Activated CD8-positive, alpha-beta memory T cell treated with anti-CD3 and anti-CD28 coated beads for 48 hours (primary cell): ENCODE data around the gene DLG2.
"Not testable (repeated sequence)": the region's sequence is repeated elsewhere in the genome, so short reads cannot be mapped to it uniquely, and the experiment has no call there.

Source experiments
- DNase-seq, 3 experiments: peaks; one replicate each; pipeline ENCODE4 v3.0.0-alpha.2; 2020; ENCODE audit warnings: low read depth in 2 of 3, low spot score in 2 of 3

The DLG2 gene

DNA sequence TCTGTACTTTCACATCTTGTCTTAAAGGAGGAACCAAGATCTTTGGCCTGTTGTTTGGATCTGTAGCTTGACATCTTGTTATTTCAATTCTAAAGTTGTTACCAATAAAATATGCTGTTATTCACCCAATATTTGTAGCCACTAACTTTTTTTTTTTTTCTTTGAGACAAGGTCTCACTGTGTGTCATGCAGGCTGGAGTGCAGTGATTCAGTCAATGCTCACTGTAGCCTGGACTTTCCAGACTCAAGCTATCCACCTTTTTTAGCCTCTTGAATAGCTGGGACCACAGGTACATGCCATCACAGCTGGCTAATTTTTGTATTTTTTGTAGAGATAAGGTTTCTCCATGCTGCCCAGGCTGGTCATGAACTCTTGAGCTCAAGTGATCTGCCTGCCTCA lies 769.4 kb downstream of the DLG2 start:
- no peak for DNase-seq

GRCh38 chr11:84855508-84856245 lies 771.5 kb downstream of the DLG2 start:
- DNase-seq: no peak

DNA sequence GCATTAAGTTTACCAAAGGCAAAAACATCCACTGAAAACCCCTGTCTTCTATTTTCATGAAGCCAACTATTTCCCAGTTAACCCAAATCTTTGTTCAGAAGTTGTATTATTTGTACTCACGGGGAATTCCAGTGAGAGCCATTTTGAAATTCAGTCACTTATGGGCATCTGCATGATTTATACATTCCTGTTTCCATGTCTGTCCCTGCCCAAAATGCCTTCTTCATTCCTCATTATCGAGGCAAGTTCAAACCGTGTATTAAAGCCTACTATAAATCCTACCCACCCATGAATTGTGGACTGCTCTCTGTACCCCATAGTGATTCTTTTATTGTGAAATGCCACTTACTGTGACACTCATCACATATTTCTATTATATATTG lies 772.7 kb downstream of the DLG2 start:
- DNase-seq: no peak

DNA sequence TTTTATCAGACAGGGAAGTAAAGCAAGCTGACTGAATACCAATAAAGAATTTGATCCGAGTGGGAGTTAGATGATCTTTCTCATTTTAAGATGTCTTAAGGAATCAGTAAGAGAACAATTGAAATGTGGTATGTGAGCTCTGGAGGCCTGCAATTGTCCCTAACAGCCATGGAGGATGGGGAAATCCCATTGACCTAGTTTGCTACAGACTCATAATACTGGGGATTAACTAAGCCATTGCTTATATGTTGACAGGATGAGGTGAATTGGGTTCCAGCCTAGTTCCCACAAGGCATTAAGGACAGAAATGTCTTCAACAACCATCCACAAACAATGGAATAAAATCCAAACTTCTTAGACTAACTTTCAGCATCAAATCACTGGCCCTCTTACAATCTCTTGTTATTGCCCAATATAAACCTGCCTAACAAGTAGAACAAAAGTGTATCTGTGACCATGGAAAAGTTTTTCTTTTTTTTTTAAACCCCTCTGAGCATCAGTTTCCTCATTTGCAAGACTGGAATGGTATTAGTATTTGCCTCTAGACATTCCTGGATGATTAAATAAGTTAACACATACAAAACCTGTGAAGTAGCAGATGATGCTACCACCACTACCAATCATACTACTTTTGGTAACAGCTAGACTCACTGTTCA lies 773.2 kb downstream of the DLG2 start:
- no peak for DNase-seq

GRCh38 chr11:84847842-84848241 lies 779.3 kb downstream of the DLG2 start:
- no peak for DNase-seq

- DNase-seq: not testable (repeated sequence)
Measured at GRCh38 chr11:84840201-84840600, 786.9 kb downstream of the DLG2 start.

- no peak for DNase-seq
Measured at GRCh38 chr11:84837402-84838069, 789.6 kb downstream of the DLG2 start.

DNA sequence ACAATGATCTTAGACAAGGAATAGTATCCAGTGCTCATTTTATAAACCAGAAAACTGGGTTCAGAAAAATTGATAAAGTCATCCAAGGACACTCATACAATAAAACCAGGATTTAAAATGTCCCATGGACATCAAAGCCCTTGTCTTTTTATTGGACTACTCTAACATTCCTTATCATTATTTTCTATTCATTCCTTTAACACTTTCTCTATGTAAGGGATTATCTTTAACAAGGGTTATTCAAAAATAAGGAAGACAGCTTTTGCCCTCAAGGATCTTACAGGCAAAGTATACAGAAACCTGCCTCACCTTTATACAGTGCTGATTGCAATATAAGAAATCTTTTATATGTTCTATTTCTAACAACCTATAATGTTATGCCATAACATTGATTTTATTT lies 790.8 kb downstream of the DLG2 start:
- DNase-seq: no peak

- DNase-seq: no peak
Measured at GRCh38 chr11:84833488-84834088, 793.6 kb downstream of the DLG2 start.

DNA sequence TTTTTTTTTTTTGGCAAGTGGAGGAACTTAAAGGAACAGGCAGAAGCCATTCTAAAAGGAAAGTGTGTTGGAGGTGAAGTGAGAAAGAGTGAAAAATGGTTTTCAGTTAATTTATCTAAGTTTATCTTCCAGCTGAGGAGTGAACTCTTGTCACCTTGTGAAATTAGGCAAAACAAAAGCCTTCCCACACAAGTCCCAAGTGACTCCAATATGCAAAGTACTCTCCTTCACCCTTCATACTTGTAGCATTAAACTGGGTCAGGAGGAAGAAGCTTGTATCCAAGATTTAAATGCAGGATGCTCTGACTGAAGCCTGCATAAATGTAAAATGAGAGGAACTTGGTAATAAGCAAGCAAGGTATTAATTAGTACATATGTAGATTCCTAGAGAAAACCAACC lies 796.8 kb downstream of the DLG2 start:
- DNase-seq: no peak

DNA sequence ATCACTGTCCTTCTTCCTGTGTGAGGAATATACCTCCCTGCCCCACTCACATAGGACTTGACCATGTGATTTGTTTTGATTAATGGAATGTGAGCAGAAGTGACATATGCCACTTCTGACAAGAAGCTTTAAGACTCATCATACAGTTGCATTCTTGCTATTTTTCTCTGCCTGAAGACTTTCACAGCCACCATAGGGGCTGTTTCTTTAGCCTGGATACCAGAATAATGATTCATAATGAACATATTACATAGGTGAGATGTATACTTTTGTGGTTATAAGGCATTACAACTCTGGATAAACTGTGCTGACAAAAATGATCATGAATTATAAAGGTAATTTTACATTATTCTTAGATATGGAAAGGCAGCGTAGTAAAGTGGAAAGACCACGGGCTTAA lies 798.0 kb downstream of the DLG2 start:
- DNase-seq: no peak

GRCh38 chr11:84828616-84829015 lies 798.5 kb downstream of the DLG2 start:
- DNase-seq: no peak

GRCh38 chr11:84825106-84825660 lies 802.0 kb downstream of the DLG2 start:
- DNase-seq: no peak

DNA sequence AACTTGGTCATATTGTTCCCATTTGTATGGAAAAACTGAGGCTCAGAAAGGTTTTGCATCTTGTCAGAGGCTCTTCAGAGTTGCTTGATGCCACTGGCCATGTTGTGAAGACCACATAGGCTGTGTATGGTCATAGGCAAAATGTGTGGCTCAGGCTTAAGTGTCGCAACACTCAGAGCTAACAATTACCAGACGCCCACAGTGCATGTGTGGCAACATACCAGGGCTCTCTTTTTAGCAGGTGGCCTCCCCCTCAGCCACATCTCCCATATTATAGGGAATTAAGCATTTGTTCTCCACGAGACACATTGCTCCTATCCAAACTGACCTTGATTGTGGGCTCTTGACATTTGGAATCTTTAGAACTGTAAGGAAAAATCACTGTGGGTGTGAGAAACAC lies 802.5 kb downstream of the DLG2 start:
- no peak for DNase-seq

- no peak for DNase-seq
Measured at GRCh38 chr11:84819537-84819936, 807.6 kb downstream of the DLG2 start.

DNA sequence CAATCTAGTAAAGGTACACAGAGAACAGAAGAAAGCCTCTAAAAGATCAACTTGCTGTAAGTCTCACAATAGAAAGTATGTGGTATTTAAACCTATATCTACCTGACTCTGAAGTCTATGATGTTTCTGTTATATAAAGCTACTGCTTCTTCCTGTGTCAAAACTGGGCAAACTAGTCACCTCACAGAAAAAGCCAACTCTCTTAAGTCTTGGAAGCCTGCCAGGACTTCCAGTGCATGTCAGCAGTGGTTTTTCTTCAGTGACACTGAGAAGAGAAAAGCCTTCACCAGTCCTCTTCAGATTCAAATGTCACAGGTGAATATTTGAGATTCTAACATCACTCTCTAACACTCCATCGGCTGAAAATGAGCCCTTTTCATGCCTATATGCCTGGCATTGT lies 808.0 kb downstream of the DLG2 start:
- DNase-seq: no peak

DNA sequence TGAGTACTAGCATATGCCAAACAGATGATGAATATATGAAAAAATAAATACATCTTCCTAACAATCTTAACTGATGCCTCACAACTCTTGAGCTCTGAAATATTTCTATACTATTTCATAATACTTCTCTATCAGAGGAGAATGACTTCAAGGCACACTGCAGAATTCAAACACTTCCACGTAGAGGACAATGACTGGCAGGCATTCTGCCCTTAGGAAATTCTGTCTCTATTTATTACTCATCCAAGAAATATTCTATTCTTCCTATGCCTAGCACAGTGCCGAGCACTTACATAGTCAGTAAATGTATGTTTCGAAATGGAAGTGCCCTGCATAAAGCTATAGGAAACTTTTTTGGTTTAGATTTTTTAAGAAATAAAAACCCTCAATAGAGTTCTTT lies 809.1 kb downstream of the DLG2 start:
- no peak for DNase-seq

DNA sequence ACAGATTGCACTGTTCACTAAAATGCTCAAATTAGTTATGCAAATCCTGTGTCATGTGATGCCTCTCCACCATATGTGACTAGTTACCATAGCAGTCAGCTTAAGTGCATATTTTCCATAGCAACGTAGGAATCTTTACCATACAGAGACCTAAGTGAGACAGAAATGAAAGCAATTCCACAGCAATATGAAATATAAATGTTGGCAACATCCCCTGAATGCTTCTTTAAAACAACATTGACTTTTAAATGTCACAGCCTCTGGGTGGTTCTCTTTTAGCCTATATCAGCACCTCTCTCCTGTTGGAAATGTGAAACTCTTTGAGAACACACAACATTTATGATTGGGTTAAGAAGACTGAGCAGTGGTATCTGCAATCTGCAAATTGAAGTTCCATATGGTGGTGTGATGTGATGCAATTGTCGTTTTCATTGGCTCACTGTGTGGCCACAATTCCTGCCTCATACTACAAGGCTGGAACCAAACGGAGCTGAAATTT lies 814.6 kb downstream of the DLG2 start:
- no peak for DNase-seq

- DNase-seq: no peak
Measured at GRCh38 chr11:84806354-84806753, 820.8 kb downstream of the DLG2 start.

- no peak for DNase-seq
Measured at GRCh38 chr11:84804041-84804440, 823.1 kb downstream of the DLG2 start.

GRCh38 chr11:84800755-84801346 lies 826.3 kb downstream of the DLG2 start:
- DNase-seq: no peak
